DMS53 (cell line): ENCODE measurements around the gene RCBTB1.
A peak's percentile ranks its signal among the peaks of the same experiment; 100 is the strongest.

Source experiments
- DNase-seq: peaks from one replicate; lab custom pipeline; 2025; lab: John Stamatoyannopoulos, UW

Gene RCBTB1

GRCh38 chr13:49512578-49512977, 72.8 kb downstream of the RCBTB1 start:
- no peak for DNase-seq

GRCh38 chr13:49503951-49504350, 81.4 kb downstream of the RCBTB1 start:
- DNase-seq: no peak

- DNase-seq: no peak
Measured at GRCh38 chr13:49502954-49503353, 82.4 kb downstream of the RCBTB1 start.

- DNase-seq: no peak
Measured at GRCh38 chr13:49499889-49500660, 85.3 kb downstream of the RCBTB1 start.

GRCh38 chr13:49498206-49498605, 87.2 kb downstream of the RCBTB1 start:
- no peak for DNase-seq

GRCh38 chr13:49497272-49497671, 88.1 kb downstream of the RCBTB1 start:
- DNase-seq: no peak

- DNase-seq: peak; percentile 10
Measured at GRCh38 chr13:49496837-49497236, 88.5 kb downstream of the RCBTB1 start.

GRCh38 chr13:49495783-49496762, 89.3 kb downstream of the RCBTB1 start, which contains the start of gene PHF11:
Gene PHF11 (plus strand): TSS chr13:49495953. CDS start chr13:49496002, 49 bp downstream.
- DNase-seq: peak; percentile 88

- peak; percentile 12 for DNase-seq
Measured at GRCh38 chr13:49494645-49495044, 90.7 kb downstream of the RCBTB1 start.

GRCh38 chr13:49488563-49488962, 96.8 kb downstream of the RCBTB1 start:
- DNase-seq: no peak
